ENCODE results near the gene RAET1E. TPM values are rescaled to one million over a fixed set of nuclear protein-coding genes. Genes with fewer than 3 reads are reported as not detected.
"Not testable (repeated sequence)": the region's sequence is repeated elsewhere in the genome, so short reads cannot be mapped to it uniquely, and the experiment has no call there.

RAET1E gene, protein sequence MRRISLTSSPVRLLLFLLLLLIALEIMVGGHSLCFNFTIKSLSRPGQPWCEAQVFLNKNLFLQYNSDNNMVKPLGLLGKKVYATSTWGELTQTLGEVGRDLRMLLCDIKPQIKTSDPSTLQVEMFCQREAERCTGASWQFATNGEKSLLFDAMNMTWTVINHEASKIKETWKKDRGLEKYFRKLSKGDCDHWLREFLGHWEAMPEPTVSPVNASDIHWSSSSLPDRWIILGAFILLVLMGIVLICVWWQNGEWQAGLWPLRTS
- not detected in 3 replicates for total RNA-seq

DNA sequence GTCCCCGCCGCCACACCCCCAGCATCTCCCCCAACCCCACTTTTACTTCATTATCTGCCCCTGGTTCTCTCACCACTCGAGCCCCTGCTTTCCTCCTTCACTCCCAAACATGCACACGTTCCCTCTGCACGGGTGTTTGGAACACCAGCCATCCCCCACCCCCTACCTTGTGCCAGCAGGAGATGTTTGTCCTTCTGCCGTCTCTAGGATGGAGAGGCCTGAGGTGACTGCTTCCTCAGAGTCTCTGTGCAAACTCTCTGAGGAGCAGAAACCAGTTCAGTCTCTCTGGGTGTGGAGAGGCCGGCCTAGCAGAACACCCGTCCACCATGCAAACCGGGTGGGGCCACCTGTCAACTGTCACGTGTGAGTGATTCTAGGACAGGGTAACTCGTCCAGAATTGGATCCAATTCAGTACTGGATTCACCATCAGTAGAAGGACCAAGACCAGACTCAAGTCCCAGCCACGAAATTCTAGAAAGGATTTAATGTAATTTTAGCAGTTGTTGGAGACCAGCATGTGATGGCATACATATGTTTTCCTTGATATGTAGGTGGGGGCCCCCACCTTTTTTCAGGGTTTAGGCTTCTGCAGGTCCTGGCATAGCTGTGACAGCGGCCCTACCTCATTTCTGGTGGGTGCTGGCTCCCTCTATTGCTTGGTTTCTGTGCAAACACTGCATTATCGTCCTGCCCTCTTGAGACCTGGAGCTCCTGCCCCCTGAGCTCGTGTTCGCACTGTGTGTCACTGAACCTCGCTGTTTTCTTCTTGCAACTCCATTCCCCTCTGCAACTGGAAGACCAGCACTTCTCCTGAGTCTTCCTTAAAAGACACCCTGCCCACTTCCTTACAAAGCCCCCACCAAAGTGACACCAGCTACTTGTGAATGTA is at the start of gene RAET1E:
TSS of gene RAET1E (minus strand) at position 259 of the 890 bp plus-strand sequence. CDS start 7,212 bp downstream, outside the sequence.
- Mint-ChIP-seq H3K36me3 (no peaks in the 10 kb centered on the region), H3K4me3 (no peak within 1 kb of the TSS), H3K27me3 (ENCODE audit: low read depth) (peaks cover 73% of the 10 kb centered on the region), H3K27ac (no peak within 1 kb of the TSS), H3K4me1 (peaks cover 5% of the 10 kb centered on the region), H3K9me3 (no peaks in the 10 kb centered on the region)
- no peak for DNase-seq (ENCODE audit: low spot score in 2 of 2, unreplicated experiment in 2 of 2)
- TF ChIP-seq, protein P1, sequence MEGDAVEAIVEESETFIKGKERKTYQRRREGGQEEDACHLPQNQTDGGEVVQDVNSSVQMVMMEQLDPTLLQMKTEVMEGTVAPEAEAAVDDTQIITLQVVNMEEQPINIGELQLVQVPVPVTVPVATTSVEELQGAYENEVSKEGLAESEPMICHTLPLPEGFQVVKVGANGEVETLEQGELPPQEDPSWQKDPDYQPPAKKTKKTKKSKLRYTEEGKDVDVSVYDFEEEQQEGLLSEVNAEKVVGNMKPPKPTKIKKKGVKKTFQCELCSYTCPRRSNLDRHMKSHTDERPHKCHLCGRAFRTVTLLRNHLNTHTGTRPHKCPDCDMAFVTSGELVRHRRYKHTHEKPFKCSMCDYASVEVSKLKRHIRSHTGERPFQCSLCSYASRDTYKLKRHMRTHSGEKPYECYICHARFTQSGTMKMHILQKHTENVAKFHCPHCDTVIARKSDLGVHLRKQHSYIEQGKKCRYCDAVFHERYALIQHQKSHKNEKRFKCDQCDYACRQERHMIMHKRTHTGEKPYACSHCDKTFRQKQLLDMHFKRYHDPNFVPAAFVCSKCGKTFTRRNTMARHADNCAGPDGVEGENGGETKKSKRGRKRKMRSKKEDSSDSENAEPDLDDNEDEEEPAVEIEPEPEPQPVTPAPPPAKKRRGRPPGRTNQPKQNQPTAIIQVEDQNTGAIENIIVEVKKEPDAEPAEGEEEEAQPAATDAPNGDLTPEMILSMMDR (IDR thresholded peaks at IDR 0.05; ENCODE audit: unreplicated experiment), result no peak

DNA sequence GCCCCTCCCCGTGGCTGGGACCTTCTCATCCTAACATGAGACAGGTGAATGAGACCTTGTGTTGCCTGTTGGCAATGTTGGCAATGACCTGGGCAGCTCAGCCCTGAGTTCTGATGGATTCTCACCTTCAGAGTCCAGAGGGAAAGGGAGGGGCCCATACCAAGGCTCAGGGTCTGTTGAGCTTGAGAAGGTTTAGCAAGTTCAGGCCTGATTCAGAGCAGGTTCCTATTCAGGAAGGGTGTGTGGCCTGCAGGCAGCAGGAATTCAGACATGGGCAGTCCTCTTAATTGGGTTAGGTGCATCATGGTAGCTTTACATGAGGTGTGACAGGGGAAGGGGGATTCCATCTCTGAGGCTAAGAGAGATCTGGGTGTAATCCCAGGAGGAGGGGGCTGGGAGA is 49.6 kb upstream of the RAET1E start:
- H3K9me3 Mint-ChIP-seq; H3K4me1 Mint-ChIP-seq; H3K36me3 Mint-ChIP-seq; H3K4me3 Mint-ChIP-seq; H3K27ac Mint-ChIP-seq; DNase-seq (ENCODE audit: low spot score in 2 of 2, unreplicated experiment in 2 of 2): not testable (repeated sequence)
- H3K27me3 Mint-ChIP-seq (ENCODE audit: low read depth), result peaks cover 86% of the 10 kb centered on the region

DNA sequence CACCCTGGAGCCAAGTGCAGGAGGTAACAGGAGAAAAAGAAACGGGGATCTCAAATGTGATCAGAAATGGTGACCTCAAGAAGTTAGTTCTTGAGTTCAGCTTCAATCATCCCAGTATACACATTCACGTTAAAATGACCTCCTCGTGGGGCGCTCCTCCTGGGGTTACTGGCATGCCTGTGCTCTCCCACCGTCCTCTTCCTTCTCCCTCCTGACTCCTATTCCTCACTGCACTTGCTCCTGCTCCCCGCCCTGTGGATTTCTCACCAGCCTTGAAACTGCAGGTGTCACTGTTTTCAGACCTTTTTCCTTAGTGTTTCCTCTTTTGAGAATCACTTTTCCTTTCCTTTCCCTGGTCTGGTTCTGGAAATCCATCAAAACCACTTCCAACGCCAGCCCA is 48.7 kb upstream of the RAET1E start:
- H3K4me3 Mint-ChIP-seq; H3K36me3 Mint-ChIP-seq; DNase-seq (ENCODE audit: low spot score in 2 of 2, unreplicated experiment in 2 of 2); H3K9me3 Mint-ChIP-seq; H3K27ac Mint-ChIP-seq; H3K4me1 Mint-ChIP-seq: not testable (repeated sequence)
- peaks cover 86% of the 10 kb centered on the region for H3K27me3 Mint-ChIP-seq (ENCODE audit: low read depth)

DNA sequence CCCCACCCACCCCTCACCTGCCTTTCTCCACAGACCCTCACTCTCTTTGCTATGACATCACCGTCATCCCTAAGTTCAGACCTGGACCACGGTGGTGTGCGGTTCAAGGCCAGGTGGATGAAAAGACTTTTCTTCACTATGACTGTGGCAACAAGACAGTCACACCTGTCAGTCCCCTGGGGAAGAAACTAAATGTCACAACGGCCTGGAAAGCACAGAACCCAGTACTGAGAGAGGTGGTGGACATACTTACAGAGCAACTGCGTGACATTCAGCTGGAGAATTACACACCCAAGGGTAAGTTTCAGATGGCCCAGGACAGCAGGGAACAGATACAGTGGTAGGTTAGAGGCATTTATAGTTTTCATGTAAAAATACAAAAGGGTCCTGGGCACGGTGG is 47.4 kb upstream of the RAET1E start:
- not testable (repeated sequence) for H3K36me3 Mint-ChIP-seq; H3K27ac Mint-ChIP-seq; H3K9me3 Mint-ChIP-seq; DNase-seq (ENCODE audit: low spot score in 2 of 2, unreplicated experiment in 2 of 2); H3K4me3 Mint-ChIP-seq; H3K4me1 Mint-ChIP-seq
- peaks cover 86% of the 10 kb centered on the region for H3K27me3 Mint-ChIP-seq (ENCODE audit: low read depth)

DNA sequence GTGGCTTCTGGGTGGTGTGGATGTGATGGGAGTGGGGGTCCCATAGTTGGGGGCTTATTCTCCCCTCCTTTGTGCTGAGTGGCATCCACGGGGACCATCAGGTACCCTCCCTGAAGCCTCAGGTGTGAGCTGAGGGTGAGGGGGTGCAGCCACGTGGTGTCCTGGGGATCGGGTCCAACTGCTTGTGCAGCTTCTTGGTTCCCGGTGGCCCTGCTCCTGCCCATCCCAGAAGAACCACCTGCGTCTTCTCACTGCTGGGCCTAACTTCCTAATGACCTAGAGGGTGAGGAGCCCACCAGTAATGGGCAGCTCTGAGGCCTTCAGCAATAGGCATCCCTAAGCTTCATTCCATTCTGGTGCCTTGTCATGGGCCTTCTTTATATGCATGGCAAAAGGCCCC is 45.4 kb upstream of the RAET1E start:
- H3K36me3 Mint-ChIP-seq; H3K4me3 Mint-ChIP-seq; H3K27ac Mint-ChIP-seq; DNase-seq (ENCODE audit: low spot score in 2 of 2, unreplicated experiment in 2 of 2); H3K9me3 Mint-ChIP-seq: not testable (repeated sequence)
- Mint-ChIP-seq H3K27me3 (ENCODE audit: low read depth) (peaks cover 86% of the 10 kb centered on the region), H3K4me1 (peaks cover 16% of the 10 kb centered on the region)

DNA sequence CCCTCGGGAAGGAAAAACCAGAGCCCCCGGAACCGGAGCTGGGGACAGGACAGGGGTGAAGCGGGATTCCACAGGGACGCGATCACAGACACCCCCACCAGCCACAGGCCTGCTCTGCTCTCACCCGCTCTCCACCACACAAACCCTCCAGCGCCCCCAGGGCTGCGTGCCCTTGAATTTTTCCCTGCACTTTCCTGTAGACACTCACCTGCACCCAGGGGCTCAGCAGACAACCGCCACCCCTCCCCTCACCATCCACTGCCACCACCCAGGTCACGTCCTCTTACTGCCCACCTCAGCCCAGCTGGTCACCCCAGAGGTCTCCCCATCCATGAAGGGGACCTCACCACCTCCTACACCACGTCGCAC is 44.5 kb upstream of the RAET1E start:
- no peak overlapping the region for H3K27ac Mint-ChIP-seq
- H3K9me3 Mint-ChIP-seq, result no peaks in the 10 kb centered on the region
- peaks cover 86% of the 10 kb centered on the region for H3K27me3 Mint-ChIP-seq (ENCODE audit: low read depth)
- H3K4me3 Mint-ChIP-seq, result peak overlapping the region; percentile 80
- no peaks in the 10 kb centered on the region for H3K36me3 Mint-ChIP-seq
- H3K4me1 Mint-ChIP-seq, result peaks cover 18% of the 10 kb centered on the region
- TF ChIP-seq, protein P1 (IDR thresholded peaks at IDR 0.05; ENCODE audit: unreplicated experiment), result no peak
- no peak for DNase-seq (ENCODE audit: low spot score in 2 of 2, unreplicated experiment in 2 of 2)

DNA sequence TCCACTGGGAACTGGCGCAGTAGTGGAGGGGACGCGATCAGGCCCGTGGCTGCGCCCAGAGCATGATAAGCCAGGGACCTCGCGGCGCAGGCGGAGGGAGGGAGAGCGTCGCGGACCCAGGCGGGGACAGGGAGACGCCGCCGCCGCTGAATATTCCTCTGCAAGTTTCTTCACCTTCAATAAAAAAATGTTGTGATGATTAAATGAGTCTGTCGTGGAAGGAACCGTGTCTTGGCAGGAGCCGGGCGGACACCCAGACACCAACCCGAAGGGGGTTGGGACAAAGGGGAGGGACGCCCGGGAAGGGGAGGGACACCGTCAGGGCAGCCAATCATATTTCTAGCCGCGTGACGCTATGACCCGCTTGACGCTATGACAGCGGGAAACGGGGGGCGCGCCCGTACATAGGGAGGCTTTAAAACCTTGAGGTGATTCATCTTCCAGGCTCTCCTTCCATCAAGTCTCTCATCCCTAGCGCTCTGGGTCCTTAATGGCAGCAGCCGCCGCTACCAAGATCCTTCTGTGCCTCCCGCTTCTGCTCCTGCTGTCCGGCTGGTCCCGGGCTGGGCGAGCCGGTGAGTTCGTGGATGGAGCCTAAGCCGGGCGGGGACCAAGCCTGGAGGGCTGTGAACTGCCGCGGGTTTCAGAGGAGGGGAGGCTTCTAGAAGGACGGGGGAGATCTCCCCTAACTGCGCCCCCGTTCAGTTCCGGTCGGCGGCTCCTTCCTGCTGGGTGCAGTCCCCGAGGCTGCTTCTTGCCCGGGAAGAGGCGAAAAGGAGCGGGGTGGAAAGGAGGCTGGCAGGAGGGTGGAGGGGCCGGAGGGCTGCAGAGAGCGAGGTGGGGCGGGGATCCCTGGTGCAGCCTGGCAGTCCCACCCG is 43.9 kb upstream of the RAET1E start, which contains the start of gene ULBP2:
TSS of gene ULBP2 (plus strand) at position 432 of the 878 bp plus-strand sequence. CDS start at position 491, 59 bp downstream.
- DNase-seq (ENCODE audit: low spot score in 2 of 2, unreplicated experiment in 2 of 2), result no peak
- peaks cover 91% of the 10 kb centered on the region for H3K27me3 Mint-ChIP-seq (ENCODE audit: low read depth)
- H3K4me1 Mint-ChIP-seq, result peaks cover 18% of the 10 kb centered on the region
- TF ChIP-seq, protein P1 (IDR thresholded peaks at IDR 0.05; ENCODE audit: unreplicated experiment), result no peak
- H3K9me3 Mint-ChIP-seq, result no peaks in the 10 kb centered on the region
- H3K4me3 Mint-ChIP-seq, result peak within 1 kb of the TSS; percentile 80
- H3K36me3 Mint-ChIP-seq, result no peaks in the 10 kb centered on the region
- H3K27ac Mint-ChIP-seq, result no peak within 1 kb of the TSS
